Measurements from ENCODE around the gene TSPYL2.
A peak's percentile ranks its signal among the peaks of the same experiment; 100 is the strongest.

The TSPYL2 gene

GRCh38 chrX:53082773-53083616, 828 bp downstream of the TSPYL2 start:
- FAIRE-seq (no peak), DNase-seq (ENCODE audit: insufficient read length) (no peak)
- no peak for TF ChIP-seq TAF1 (IDR thresholded peaks at IDR 0.05; ENCODE audit: borderline replicate concordance, low read depth, low read length)
- no peak for TF ChIP-seq POLR2A (IDR thresholded peaks at IDR 0.05; ENCODE audit: low read depth, low read length)
- no peak for TF ChIP-seq POLR2AphosphoS5 (IDR thresholded peaks at IDR 0.05; ENCODE audit: low read depth, low read length)

- FAIRE-seq (peak; percentile 42), DNase-seq (ENCODE audit: insufficient read length) (no peak)
- no peak for TF ChIP-seq POLR2A (IDR thresholded peaks at IDR 0.05; ENCODE audit: low read depth, low read length)
- TF ChIP-seq TAF1 (IDR thresholded peaks at IDR 0.05; ENCODE audit: borderline replicate concordance, low read depth, low read length): no peak
- TF ChIP-seq POLR2AphosphoS5 (IDR thresholded peaks at IDR 0.05; ENCODE audit: low read depth, low read length): peak; percentile 37; the same call in 1 of the 2 replicates
Measured at GRCh38 chrX:53084043-53084570, 1.9 kb downstream of the TSPYL2 start.

- DNase-seq (ENCODE audit: insufficient read length): no peak
- FAIRE-seq: no peak
- TF ChIP-seq TAF1 (IDR thresholded peaks at IDR 0.05; ENCODE audit: borderline replicate concordance, low read depth, low read length) (no peak), POLR2A (IDR thresholded peaks at IDR 0.05; ENCODE audit: low read depth, low read length) (no peak), POLR2AphosphoS5 (IDR thresholded peaks at IDR 0.05; ENCODE audit: low read depth, low read length) (no peak)
Measured at GRCh38 chrX:53084863-53085262, 2.7 kb downstream of the TSPYL2 start.

GRCh38 chrX:53085661-53086229, 3.6 kb downstream of the TSPYL2 start:
- no peak for TF ChIP-seq TAF1 (IDR thresholded peaks at IDR 0.05; ENCODE audit: borderline replicate concordance, low read depth, low read length)
- no peak for TF ChIP-seq POLR2A (IDR thresholded peaks at IDR 0.05; ENCODE audit: low read depth, low read length)
- TF ChIP-seq POLR2AphosphoS5 (IDR thresholded peaks at IDR 0.05; ENCODE audit: low read depth, low read length): no peak
- FAIRE-seq (no peak), DNase-seq (ENCODE audit: insufficient read length) (no peak)

- no peak for DNase-seq (ENCODE audit: insufficient read length)
- FAIRE-seq: no peak
- TF ChIP-seq POLR2A (IDR thresholded peaks at IDR 0.05; ENCODE audit: low read depth, low read length) (no peak), TAF1 (IDR thresholded peaks at IDR 0.05; ENCODE audit: borderline replicate concordance, low read depth, low read length) (no peak), POLR2AphosphoS5 (IDR thresholded peaks at IDR 0.05; ENCODE audit: low read depth, low read length) (no peak)
Measured at GRCh38 chrX:53086464-53086863, 4.3 kb downstream of the TSPYL2 start.

- FAIRE-seq (peak; percentile 24), DNase-seq (ENCODE audit: insufficient read length) (no peak)
- TF ChIP-seq POLR2A (IDR thresholded peaks at IDR 0.05; ENCODE audit: low read depth, low read length) (no peak), POLR2AphosphoS5 (IDR thresholded peaks at IDR 0.05; ENCODE audit: low read depth, low read length) (no peak), TAF1 (IDR thresholded peaks at IDR 0.05; ENCODE audit: borderline replicate concordance, low read depth, low read length) (no peak)
Measured at GRCh38 chrX:53087388-53087831, 5.2 kb downstream of the TSPYL2 start.

GRCh38 chrX:53088136-53088974, 6.2 kb downstream of the TSPYL2 start:
- DNase-seq (ENCODE audit: insufficient read length) (peak; percentile 64), FAIRE-seq (no peak)
- no peak for TF ChIP-seq TAF1 (IDR thresholded peaks at IDR 0.05; ENCODE audit: borderline replicate concordance, low read depth, low read length)
- peak; percentile 42; the same call in 1 of the 2 replicates for TF ChIP-seq POLR2AphosphoS5 (IDR thresholded peaks at IDR 0.05; ENCODE audit: low read depth, low read length)
- TF ChIP-seq POLR2A (IDR thresholded peaks at IDR 0.05; ENCODE audit: low read depth, low read length): peak; percentile 43; the same call in 1 of the 2 replicates

- no peak for DNase-seq (ENCODE audit: insufficient read length)
- FAIRE-seq: peak; percentile 91
- TF ChIP-seq TAF1 (IDR thresholded peaks at IDR 0.05; ENCODE audit: borderline replicate concordance, low read depth, low read length) (no peak), POLR2AphosphoS5 (IDR thresholded peaks at IDR 0.05; ENCODE audit: low read depth, low read length) (no peak), POLR2A (IDR thresholded peaks at IDR 0.05; ENCODE audit: low read depth, low read length) (no peak)
Measured at GRCh38 chrX:53089224-53089842, 7.2 kb downstream of the TSPYL2 start.

- TF ChIP-seq TAF1 (IDR thresholded peaks at IDR 0.05; ENCODE audit: borderline replicate concordance, low read depth, low read length): no peak
- TF ChIP-seq POLR2A (IDR thresholded peaks at IDR 0.05; ENCODE audit: low read depth, low read length): no peak
- TF ChIP-seq POLR2AphosphoS5 (IDR thresholded peaks at IDR 0.05; ENCODE audit: low read depth, low read length): no peak
- DNase-seq (ENCODE audit: insufficient read length): no peak
- no peak for FAIRE-seq
Measured at GRCh38 chrX:53089925-53090324, 7.8 kb downstream of the TSPYL2 start.

GRCh38 chrX:53091354-53091753, 9.2 kb downstream of the TSPYL2 start:
- no peak for TF ChIP-seq TAF1 (IDR thresholded peaks at IDR 0.05; ENCODE audit: borderline replicate concordance, low read depth, low read length)
- TF ChIP-seq POLR2AphosphoS5 (IDR thresholded peaks at IDR 0.05; ENCODE audit: low read depth, low read length): no peak
- no peak for TF ChIP-seq POLR2A (IDR thresholded peaks at IDR 0.05; ENCODE audit: low read depth, low read length)
- FAIRE-seq: no peak
- no peak for DNase-seq (ENCODE audit: insufficient read length)

All from GM12892 (cell line).